ENCODE results near the gene KPNA4. TPM values are rescaled to one million over a fixed set of nuclear protein-coding genes. Genes with fewer than 3 reads are reported as not detected.

Gene KPNA4
- total RNA-seq, 5 donors from 2014 or later (not counting 1 experiment from before 2014, with no cell fraction given): 31.9 to 53.7 (median 43.4) TPM

- Histone ChIP-seq H3K27me3 (replicated peaks in 1 of 2; ENCODE audit: control insufficient read depth in 2 of 2, extremely low read depth in 1 of 2, insufficient read depth in 2 of 2, low read length in 1 of 2) (peaks cover 0 to 4% of the 10 kb centered on the region in 2 experiments), H3K4me3 (ENCODE audit: control insufficient read depth in 1 of 2, extremely low read depth in 1 of 2, low read length in 1 of 2) (no peak overlapping the region), H3K4me1 (ENCODE audit: control insufficient read depth in 1 of 2, extremely low read depth in 1 of 2, insufficient read depth in 2 of 2, low read length in 2 of 2) (peaks cover 7 to 26% of the 10 kb centered on the region in 2 experiments), H3K27ac (ENCODE audit: low read length) (no peak overlapping the region), H3K9me3 (no peaks in the 10 kb centered on the region), H3K36me3 (ENCODE audit: control insufficient read depth in 2 of 2, extremely low read depth in 1 of 2, insufficient read depth in 1 of 2, low read length in 1 of 2) (no peaks in the 10 kb centered on the region)
- CTCF ChIA-PET: no interaction called here
- peaks cover 46 to 65% (median 61%) of the 10 kb centered on the region in 3 donors for H3K4me1 Mint-ChIP-seq
- no peaks in the 10 kb centered on the region for H3K9me3 Mint-ChIP-seq
- no peaks in the 10 kb centered on the region for H3K27me3 Mint-ChIP-seq
- peaks cover 23% of the 10 kb centered on the region for H3K36me3 Mint-ChIP-seq
- DNase-seq: no peak
- POLR2A ChIA-PET: interaction anchor here in 1 of 2 donors (0.7 kb wide), 1 partner anchor 443 kb away, joined by 13 read pairs; no protein-coding TSS in a partner anchor
- WGBS (ENCODE audit: insufficient coverage): no CpG with 5 or more reads among the region's 1 CpG
- no peak for ATAC-seq (replicated peaks in 1 of 4)
- H3K4me3 Mint-ChIP-seq: no peak overlapping the region
- peak overlapping the region in 1 of 2 donors; percentile 28 for H3K27ac Mint-ChIP-seq
These were observed 119.5 kb downstream of the KPNA4 start for GRCh38 chr3:160445854-160446253.

Other genes with a start within 250 kb of the KPNA4 start
- gene IFT80, start 166.3 kb downstream of the KPNA4 start, total RNA-seq: 10 to 100 TPM; 22.5 to 34.2 (median 26.4) TPM
- 10 to 100 TPM; 41.9 to 63.1 (median 51.2) TPM for gene SMC4, start 165.9 kb downstream of the KPNA4 start, total RNA-seq
- 10 to 100 TPM; 14.5 to 25.2 (median 17.7) TPM for gene TRIM59, start 115.8 kb downstream of the KPNA4 start, total RNA-seq
- gene ARL14, start 111.6 kb upstream of the KPNA4 start, total RNA-seq: not detected
- gene PPM1L, start 190.7 kb upstream of the KPNA4 start, total RNA-seq: 1 to 10 TPM; 4.8 to 6.4 (median 5.7) TPM

Data from T-cell (primary cell).